Thymus (tissue), 11 donors: ENCODE data around the gene PRR33. TPM values are rescaled to one million over a fixed set of nuclear protein-coding genes. Genes with fewer than 3 reads are reported as not detected.

Experiments used
- DNase-seq, 9 donors: peaks; one replicate each; pipeline ENCODE4 v3.0.0-alpha.2; 2013; ENCODE audit warnings: low spot score in 9 of 9, low read depth in 6 of 9, missing footprints in 1 of 9
- H3K27ac ChIP-seq, 2 donors: one replicate each; pipeline ENCODE4 v1.5.1; 2013; ENCODE audit warnings: control low read depth in 1 of 2, low read depth in 1 of 2, low read length in 1 of 2, mild to moderate bottlenecking in 1 of 2, moderate library complexity in 1 of 2
- H3K27me3 ChIP-seq, 2 donors: one replicate each; pipeline ENCODE4 v1.5.1; 2013; ENCODE audit warnings: low read length in 1 of 2; ENCODE audit not compliant: control insufficient read depth in 2 of 2, insufficient read depth in 1 of 2
- H3K36me3 ChIP-seq, 2 donors: one replicate each; pipeline ENCODE4 v1.5.1; 2013; ENCODE audit warnings: low read length in 1 of 2, mild to moderate bottlenecking in 1 of 2, moderate library complexity in 1 of 2; ENCODE audit not compliant: control insufficient read depth in 2 of 2, insufficient read depth in 2 of 2
- H3K4me1 ChIP-seq, 2 donors: one replicate each; pipeline ENCODE4 v1.5.1; 2013; ENCODE audit warnings: low read length in 2 of 2; ENCODE audit not compliant: control insufficient read depth in 2 of 2, insufficient read depth in 2 of 2
- H3K4me3 ChIP-seq, 2 donors: one replicate each; pipeline ENCODE4 v1.5.1; 2013; ENCODE audit warnings: low read length in 2 of 2, control low read depth in 1 of 2, mild to moderate bottlenecking in 1 of 2
- H3K9me3 ChIP-seq, 2 donors: one replicate each; pipeline ENCODE4 v1.5.1; 2013; ENCODE audit warnings: low read length in 1 of 2, mild to moderate bottlenecking in 1 of 2; ENCODE audit not compliant: control insufficient read depth in 2 of 2, insufficient read depth in 1 of 2
- WGBS: extraction: QIAGEN DNeasy Blood & Tissue Kit; methylation state at CpG from one replicate; pipeline ENCODE4 v1.1.7; 2013; 5-methylcytosine and 5-hydroxymethylcytosine counted together
- polyA plus RNA-seq: library from polyadenylated mRNA; stranded (reverse); fragments of 200-250 nt; gene quantifications from one replicate; pipeline ENCODE4 v1.2.3, GENCODE V29; 2013
- total RNA-seq: library from RNA; stranded (reverse); fragments of 120-200 nt; gene quantifications from one replicate; pipeline ENCODE4 v1.2.4, GENCODE V29; 2013
- donor health status: healthy.

The PRR33 gene
- total and polyA plus RNA-seq, 2 donors, result 0.18 TPM; not detected in 1

DNA sequence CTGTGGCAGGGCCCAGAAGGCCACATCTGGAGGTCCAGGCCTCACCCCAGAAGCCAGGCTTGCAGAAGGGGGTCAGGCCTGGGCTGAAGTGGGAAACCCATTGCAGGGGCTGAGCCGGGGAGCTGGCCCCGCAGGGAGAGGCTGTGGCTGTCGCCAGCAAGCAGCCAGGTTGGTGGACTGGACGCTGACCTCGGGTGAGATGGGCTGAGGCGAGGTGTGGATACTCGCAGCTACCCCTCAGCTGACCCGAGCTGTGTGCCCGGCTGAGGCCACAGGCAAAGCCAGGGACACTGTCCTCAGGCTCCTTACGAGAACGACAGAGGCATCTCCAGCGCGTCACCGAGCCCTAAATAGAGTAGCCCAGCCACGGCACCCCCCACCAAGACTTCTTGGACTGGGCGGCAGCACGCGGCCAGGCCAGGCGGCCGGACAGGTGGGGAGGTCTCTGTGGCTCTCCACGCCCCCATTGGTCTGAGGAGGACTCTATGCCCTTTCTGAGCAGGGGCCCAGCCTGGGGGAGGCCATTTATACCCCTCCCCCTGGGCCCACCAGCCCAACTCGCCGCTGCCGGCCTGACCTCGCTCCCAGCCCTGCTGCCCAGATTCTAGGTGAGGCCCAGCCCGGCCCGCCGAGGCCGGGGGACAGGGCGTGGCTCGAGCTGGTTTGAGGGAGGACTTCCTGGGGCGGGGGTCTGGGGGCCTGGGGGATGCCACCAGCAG, 53.1 kb downstream of the PRR33 start, which contains the start of gene TNNI2:
Gene TNNI2 (plus strand): TSS at position 556 of the 719 bp plus-strand sequence. CDS start 716 bp downstream, outside the sequence.
- H3K27me3 ChIP-seq, result peaks cover 0 to 18% of the 10 kb centered on the region in 2 donors
- peaks cover 0 to 34% of the 10 kb centered on the region in 2 donors for H3K4me1 ChIP-seq
- H3K27ac ChIP-seq, result peak within 1 kb of the TSS in 1 of 2 donors; percentile 37
- no peak for DNase-seq
- WGBS, result 96% methylated on average over 32 of the region's 32 CpGs
- no peaks in the 10 kb centered on the region for H3K36me3 ChIP-seq
- peaks cover 0 to 1% of the 10 kb centered on the region in 2 donors for H3K9me3 ChIP-seq
- no peak within 1 kb of the TSS for H3K4me3 ChIP-seq

Other genes starting within 250 kb of the PRR33 start
- gene KRTAP5-6, start 194.7 kb downstream of the PRR33 start, total RNA-seq, result not detected
- gene KRTAP5-6, start 194.7 kb downstream of the PRR33 start, polyA plus RNA-seq, result not detected
- gene IFITM10, start 141.3 kb downstream of the PRR33 start, total RNA-seq, result 0.14 TPM
- gene IFITM10, start 141.3 kb downstream of the PRR33 start, polyA plus RNA-seq, result 0.80 TPM
- 97.4 TPM for gene CTSD, start 128.0 kb downstream of the PRR33 start, total RNA-seq
- gene CTSD, start 128.0 kb downstream of the PRR33 start, polyA plus RNA-seq, result 487 TPM
- 0.71 TPM for gene SYT8, start 56.9 kb downstream of the PRR33 start, total RNA-seq
- 9.8 TPM for gene SYT8, start 56.9 kb downstream of the PRR33 start, polyA plus RNA-seq
- 4.5 TPM for gene TNNI2, start 52.9 kb downstream of the PRR33 start, total RNA-seq
- gene TNNI2, start 52.9 kb downstream of the PRR33 start, polyA plus RNA-seq, result 13.4 TPM
- gene LSP1, start 38.8 kb downstream of the PRR33 start, total RNA-seq, result 179 TPM
- 138 TPM for gene LSP1, start 38.8 kb downstream of the PRR33 start, polyA plus RNA-seq
- 15.8 TPM for gene TNNT3, start 27.8 kb upstream of the PRR33 start, total RNA-seq
- 44.9 TPM for gene TNNT3, start 27.8 kb upstream of the PRR33 start, polyA plus RNA-seq
- 62.8 TPM for gene MRPL23, start 55.4 kb upstream of the PRR33 start, total RNA-seq
- 75.9 TPM for gene MRPL23, start 55.4 kb upstream of the PRR33 start, polyA plus RNA-seq
- 413 TPM for gene H19, start 105.9 kb upstream of the PRR33 start, total RNA-seq
- 102 TPM for gene H19, start 105.9 kb upstream of the PRR33 start, polyA plus RNA-seq
- 38.2 TPM for gene IGF2, start 247.5 kb upstream of the PRR33 start, total RNA-seq
- 7.2 TPM for gene IGF2, start 247.5 kb upstream of the PRR33 start, polyA plus RNA-seq